HG02678 (cell line): Measurements from ENCODE around the gene GALNT3.

Experiments
- ATAC-seq: cut with Tn5 transposase; IDR thresholded peaks from one replicate; pipeline ENCODE4 v1.9.1; 2021; ENCODE audit warnings: mild to moderate bottlenecking, moderate library complexity; ENCODE audit not compliant: unreplicated experiment

Gene GALNT3

GRCh38 chr2:165796819-165797530 is 2.9 kb upstream of the GALNT3 start:
- no peak for ATAC-seq

GRCh38 chr2:165796129-165796528 is 2.1 kb upstream of the GALNT3 start:
- ATAC-seq = no peak

- ATAC-seq = peak; percentile 19
Observed at GRCh38 chr2:165795011-165795410, 964 bp upstream of the GALNT3 start.

GRCh38 chr2:165794536-165794928 is 485 bp upstream of the GALNT3 start:
- peak; percentile 98 for ATAC-seq

GRCh38 chr2:165793161-165793778 is 777 bp downstream of the GALNT3 start:
- peak; percentile 3 for ATAC-seq

- ATAC-seq = no peak
Observed at GRCh38 chr2:165792104-165792454, 2.0 kb downstream of the GALNT3 start.

- no peak for ATAC-seq
Observed at GRCh38 chr2:165791421-165792103, 2.5 kb downstream of the GALNT3 start.

- no peak for ATAC-seq
Observed at GRCh38 chr2:165790466-165790865, 3.6 kb downstream of the GALNT3 start.

GRCh38 chr2:165787334-165787733 is 6.7 kb downstream of the GALNT3 start:
- ATAC-seq = no peak

- no peak for ATAC-seq
Observed at GRCh38 chr2:165779706-165780105, 14.3 kb downstream of the GALNT3 start.

- no peak for ATAC-seq
Observed at GRCh38 chr2:165778653-165779451, 15.2 kb downstream of the GALNT3 start.

- no peak for ATAC-seq
Observed at GRCh38 chr2:165778187-165778556, 15.9 kb downstream of the GALNT3 start.

- ATAC-seq = no peak
Observed at GRCh38 chr2:165777522-165778186, 16.4 kb downstream of the GALNT3 start.

- ATAC-seq = no peak
Observed at GRCh38 chr2:165776796-165777195, 17.3 kb downstream of the GALNT3 start.

- ATAC-seq = no peak
Observed at GRCh38 chr2:165776013-165776412, 18.0 kb downstream of the GALNT3 start.

GRCh38 chr2:165773684-165774083 is 20.4 kb downstream of the GALNT3 start:
- no peak for ATAC-seq

- ATAC-seq = no peak
Observed at GRCh38 chr2:165772183-165772582, 21.9 kb downstream of the GALNT3 start.

GRCh38 chr2:165766326-165766927 is 27.6 kb downstream of the GALNT3 start:
- no peak for ATAC-seq

GRCh38 chr2:165762723-165763122 is 31.3 kb downstream of the GALNT3 start:
- ATAC-seq = no peak

- ATAC-seq = no peak
Observed at GRCh38 chr2:165757906-165758675, 36.0 kb downstream of the GALNT3 start.
